HepG2 (cell line): ENCODE measurements around the gene METTL25. TPM values are rescaled to one million over a fixed set of nuclear protein-coding genes. Genes with fewer than 3 reads are reported as not detected.
A peak's percentile ranks its signal among the peaks of the same experiment; 100 is the strongest.

Experiments used
- ATF1 ChIP-seq: IDR thresholded peaks from 2 replicates; pipeline ENCODE4 v1.6.1; 2016; ENCODE audit warnings: mild to moderate bottlenecking, control low read depth
- CSRNP1 ChIP-seq: sonication (generic); formaldehyde crosslinking; IDR thresholded peaks from 2 replicates; pipeline ENCODE4 v1.8.1; 2023; ENCODE audit warnings: mild to moderate bottlenecking, missing genetic modification reagents
- FOSL1 ChIP-seq: sonication (generic); formaldehyde crosslinking; IDR thresholded peaks from 2 replicates; pipeline ENCODE4 v1.9.0; 2021; ENCODE audit warnings: missing genetic modification reagents, borderline replicate concordance
- HMG20B ChIP-seq: conservative IDR thresholded peaks from 2 replicates; pipeline ENCODE4 v1.6.1; 2016; ENCODE audit warnings: missing genetic modification reagents, missing compliant biosample characterization
- KDM1A ChIP-seq: IDR thresholded peaks from 2 replicates; pipeline ENCODE4 v1.6.1; 2016; ENCODE audit warnings: missing compliant biosample characterization
- KDM5B ChIP-seq: sonication (generic); formaldehyde crosslinking; IDR thresholded peaks from 2 replicates; pipeline ENCODE4 v1.4.0; 2020; ENCODE audit warnings: missing genetic modification reagents, mild to moderate bottlenecking, borderline replicate concordance
- NCOA2 ChIP-seq: sonication (generic); formaldehyde crosslinking; IDR thresholded peaks from 2 replicates; pipeline ENCODE4 v1.8.0; 2022; ENCODE audit warnings: inconsistent platforms
- PRDM10 ChIP-seq: sonication (generic); formaldehyde crosslinking; IDR thresholded peaks from 2 replicates; pipeline ENCODE4 v1.4.0; 2020; ENCODE audit warnings: low read depth, missing genetic modification reagents
- TARDBP ChIP-seq: sonication (generic); formaldehyde crosslinking; IDR thresholded peaks from 2 replicates; pipeline ENCODE4 v1.8.0; 2022; ENCODE audit warnings: mild to moderate bottlenecking, missing genetic modification reagents
- TP53 ChIP-seq: sonication (generic); formaldehyde crosslinking; conservative IDR thresholded peaks from 2 replicates; pipeline ENCODE4 v1.4.0; 2020; ENCODE audit warnings: missing genetic modification reagents
- XRCC5 ChIP-seq: fragments of 200-400 bp; formaldehyde crosslinking; optimal IDR thresholded peaks from 2 replicates; pipeline ENCODE3; 2017; ENCODE audit warnings: mild to moderate bottlenecking, low read length
- ZFP36L2 ChIP-seq: sonication (generic); formaldehyde crosslinking; IDR thresholded peaks from 2 replicates; pipeline ENCODE4 v1.4.0; 2020; ENCODE audit warnings: missing genetic modification reagents
- ZFP62 ChIP-seq: sonication (generic); formaldehyde crosslinking; IDR thresholded peaks from 2 replicates; pipeline ENCODE4 v1.4.0; 2020; ENCODE audit warnings: missing genetic modification reagents
- ZMYM4 ChIP-seq: sonication (generic); formaldehyde crosslinking; IDR thresholded peaks from 2 replicates; pipeline ENCODE4 v1.8.1; 2023; ENCODE audit warnings: mild to moderate bottlenecking, missing genetic modification reagents
- ZNF281 ChIP-seq: sonication (generic); formaldehyde crosslinking; IDR thresholded peaks from 2 replicates; pipeline ENCODE4 v1.4.0; 2020; ENCODE audit warnings: missing genetic modification reagents, borderline replicate concordance
- ZNF343 ChIP-seq: sonication (generic); formaldehyde crosslinking; IDR thresholded peaks from 2 replicates; pipeline ENCODE4 v1.4.0; 2020; ENCODE audit warnings: mild to moderate bottlenecking, missing genetic modification reagents
- ZNF549 ChIP-seq: sonication (generic); formaldehyde crosslinking; IDR thresholded peaks from 2 replicates; pipeline ENCODE4 v1.5.0; 2020; ENCODE audit warnings: missing genetic modification reagents
- ZNF761 ChIP-seq: sonication (generic); formaldehyde crosslinking; conservative IDR thresholded peaks from 2 replicates; pipeline ENCODE4 v1.4.0; 2020; ENCODE audit warnings: mild to moderate bottlenecking, missing genetic modification reagents
- ZNF772 ChIP-seq: sonication (generic); formaldehyde crosslinking; IDR thresholded peaks from 2 replicates; pipeline ENCODE4 v1.5.0; 2020; ENCODE audit warnings: mild to moderate bottlenecking, missing genetic modification reagents
- ZNF784 ChIP-seq: sonication (generic); formaldehyde crosslinking; IDR thresholded peaks from 2 replicates; pipeline ENCODE4 v1.5.1; 2020; ENCODE audit warnings: missing genetic modification reagents, mild to moderate bottlenecking, borderline replicate concordance
- polyA plus RNA-seq, 8 experiments: library from polyadenylated mRNA; depleted of rRNA in 3 of 8; stranded (reverse) in 7 of 8; unstranded in 1 of 8; fragments of >200 nt; fragmentation: Illumina TruSeq in 4 of 8; extraction: Trizol in 4 of 8; gene quantifications; 2 replicates each; pipeline versions ENCODE4 v1.2.1 to v1.2.3, GENCODE V29; 2011 to 2016; ENCODE audit warnings: low read depth in 4 of 8, missing spikeins in 1 of 8, mixed read lengths in 1 of 8; ENCODE audit not compliant: insufficient read depth in 1 of 8
- total RNA-seq, 5 experiments: library from RNA; depleted of rRNA; stranded (reverse); fragments of >200 nt; fragmentation: Illumina TruSeq; extraction: Trizol; gene quantifications; 2 replicates each; pipeline ENCODE4 v1.2.3, GENCODE V29; 2016; ENCODE audit warnings: low read depth in 1 of 5

The METTL25 gene
- total and polyA plus RNA-seq, 2 of the 13 experiments (the other 11 are each of a cell fraction or from before 2014, with no cell fraction given), result 2.2 to 7.8 TPM

- TF ChIP-seq CSRNP1 (CRISPR knock-in tag) (no peak), ZNF549 (CRISPR knock-in tag) (peak; percentile 68; the same call in 1 of the 2 replicates), ZNF343 (CRISPR knock-in tag) (no peak; the same call in 1 of the 2 replicates), ZNF772 (CRISPR knock-in tag) (peak; percentile 66; the same call in 1 of the 2 replicates), PRDM10 (CRISPR knock-in tag) (no peak; the same call in 1 of the 2 replicates), XRCC5 (peak; percentile 100), ZNF761 (peak; percentile 92; the same call in 1 of the 2 replicates), ATF1 (peak; percentile 100), NCOA2 (CRISPR knock-in tag) (peak; percentile 64), ZMYM4 (CRISPR knock-in tag) (peak; percentile 100), ZNF281 (CRISPR knock-in tag) (no peak), TP53 (peak; percentile 97), ZNF784 (peak; percentile 62; the same call in 1 of the 2 replicates), TARDBP (CRISPR knock-in tag) (peak; percentile 99), KDM1A (peak; percentile 35; the same call in 1 of the 2 replicates), FOSL1 (0 out of 2 replicates have a peak, but pooled peaks have one; percentile 17), KDM5B (CRISPR knock-in tag) (peak; percentile 82), ZFP36L2 (no peak; the same call in 1 of the 2 replicates), ZFP62 (0 out of 2 replicates have a peak, but pooled peaks have one; percentile 79), HMG20B (CRISPR knock-in tag) (peak; percentile 52; the same call in 1 of the 2 replicates)
Measured at GRCh38 chr12:82358200-82359114, at the start of gene METTL25, which contains the start of gene CCDC59 (continued).
